Measurements from ENCODE around the gene RPS5.
"Not testable (repeated sequence)": the region's sequence is repeated elsewhere in the genome, so short reads cannot be mapped to it uniquely, and the experiment has no call there.

The RPS5 gene

GRCh38 chr19:58406818-58407657, 20.0 kb downstream of the RPS5 start:
- DNase-seq (ENCODE audit: low spot score): no peak

- no peak for DNase-seq (ENCODE audit: low spot score)
Observed at GRCh38 chr19:58407658-58408151, 20.6 kb downstream of the RPS5 start.

- DNase-seq (ENCODE audit: low spot score): peak; percentile 93
Observed at GRCh38 chr19:58408152-58409009, 21.3 kb downstream of the RPS5 start, which contains the start of gene ZNF584. Gene ZNF584 (plus strand): TSS chr19:58408649. CDS start chr19:58409148, 499 bp downstream.

- DNase-seq (ENCODE audit: low spot score): no peak
Observed at GRCh38 chr19:58409010-58409790, 22.1 kb downstream of the RPS5 start.

DNA sequence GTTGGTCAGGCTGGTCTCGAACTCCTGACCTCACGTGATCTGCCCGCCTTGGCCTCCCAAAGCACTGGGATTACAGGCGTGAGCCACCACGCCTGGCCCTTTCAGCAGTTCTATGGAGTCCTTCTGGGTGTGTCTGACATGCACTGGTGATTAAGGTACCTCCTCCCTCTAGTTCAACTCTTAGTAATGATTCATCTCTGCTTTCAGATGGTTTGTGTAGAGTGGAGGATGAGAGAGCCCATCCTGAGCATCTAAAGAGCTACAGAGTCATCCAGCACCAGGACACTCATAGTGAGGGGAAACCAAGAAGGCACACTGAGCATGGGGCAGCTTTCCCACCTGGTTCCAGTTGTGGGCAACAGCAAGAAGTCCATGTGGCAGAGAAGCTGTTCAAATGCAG, 29.5 kb downstream of the RPS5 start:
- DNase-seq (ENCODE audit: low spot score): no peak

DNA sequence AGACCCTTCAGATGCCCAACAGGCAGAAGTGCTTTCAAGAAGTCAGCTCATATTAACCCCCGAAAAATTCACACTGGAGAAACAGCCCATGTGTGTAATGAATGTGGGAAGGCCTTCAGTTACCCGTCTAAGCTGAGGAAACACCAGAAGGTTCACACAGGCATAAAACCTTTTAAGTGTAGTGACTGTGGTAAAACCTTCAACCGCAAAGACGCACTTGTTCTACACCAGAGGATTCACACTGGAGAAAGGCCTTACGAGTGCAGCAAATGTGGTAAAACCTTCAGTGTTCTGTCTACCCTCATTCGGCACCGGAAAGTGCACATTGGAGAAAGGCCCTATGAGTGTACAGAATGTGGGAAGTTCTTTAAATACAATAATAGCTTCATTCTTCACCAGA, 30.0 kb downstream of the RPS5 start:
- no peak for DNase-seq (ENCODE audit: low spot score)

GRCh38 chr19:58428617-58429016, 41.5 kb downstream of the RPS5 start:
- DNase-seq (ENCODE audit: low spot score): no peak

GRCh38 chr19:58429745-58430144, 42.7 kb downstream of the RPS5 start:
- DNase-seq (ENCODE audit: low spot score): no peak

GRCh38 chr19:58434217-58434616, 47.1 kb downstream of the RPS5 start:
- DNase-seq (ENCODE audit: low spot score): no peak

- no peak for DNase-seq (ENCODE audit: low spot score)
Observed at GRCh38 chr19:58439576-58440554, 52.8 kb downstream of the RPS5 start, which contains the start of gene ZNF132. Gene ZNF132 (minus strand): TSS chr19:58440153. CDS start chr19:58439821, 332 bp downstream.

DNA sequence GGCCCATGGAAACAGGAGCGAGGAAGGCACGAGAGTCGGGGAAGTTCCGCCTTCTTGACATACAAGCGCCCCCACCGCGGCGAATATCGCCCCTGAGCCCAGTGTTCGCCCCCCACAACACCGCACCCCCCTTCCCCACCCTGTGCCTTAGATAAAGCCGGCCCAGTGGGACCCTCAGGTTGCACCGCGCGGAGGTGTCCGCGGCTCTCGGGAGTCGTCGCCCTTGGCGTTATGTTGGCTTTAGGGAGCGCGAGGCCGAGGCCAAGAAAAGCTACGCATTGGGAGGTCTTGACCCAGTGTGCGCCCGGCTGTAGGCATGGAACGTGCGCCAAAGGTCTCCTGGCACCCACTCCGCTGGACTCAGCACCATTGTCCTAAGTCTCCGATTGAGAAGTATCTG, 53.5 kb downstream of the RPS5 start:
- DNase-seq (ENCODE audit: low spot score): no peak

DNA sequence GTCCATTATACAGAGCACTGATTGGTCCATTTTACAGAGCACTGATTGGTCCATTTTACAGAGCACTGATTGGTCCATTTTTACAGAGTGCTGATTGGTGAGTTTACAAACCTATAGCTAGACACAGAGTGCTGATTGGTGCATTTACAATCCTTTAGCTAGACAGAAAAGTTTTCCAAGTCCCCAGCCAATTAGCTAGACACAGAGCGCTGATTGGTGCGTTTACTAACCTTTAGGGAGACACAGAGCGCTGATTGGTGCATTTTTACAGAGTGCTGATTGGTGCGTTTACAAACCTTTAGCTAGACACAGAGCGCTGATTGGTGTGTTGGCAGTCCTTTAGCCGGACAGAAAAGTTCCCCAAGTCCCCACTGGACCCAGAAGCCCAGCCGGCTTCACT, 55.9 kb downstream of the RPS5 start:
- not testable (repeated sequence) for DNase-seq (ENCODE audit: low spot score)

Measured in HuH-7 (cell line).